Measurements from ENCODE around the gene ENOSF1.

The ENOSF1 gene

GRCh38 chr18:676069-676468 is 36.4 kb downstream of the ENOSF1 start:
- Histone ChIP-seq H3K36me3 (ENCODE audit: control insufficient read depth, insufficient read depth, low read length) (peaks cover 24% of the 10 kb centered on the region), H3K4me3 (ENCODE audit: insufficient read depth, low read depth, low read length, poor library complexity, severe bottlenecking) (no peak overlapping the region), H3K4me1 (ENCODE audit: control insufficient read depth, insufficient read depth, low read length, poor library complexity, severe bottlenecking) (no peaks in the 10 kb centered on the region), H3K9me3 (ENCODE audit: control insufficient read depth, low read length) (no peaks in the 10 kb centered on the region), H3K27ac (ENCODE audit: insufficient read depth, low read length, poor library complexity, severe bottlenecking) (no peak overlapping the region), H3K27me3 (replicated peaks; ENCODE audit: control insufficient read depth, insufficient read depth, low read length, poor library complexity, severe bottlenecking) (no peaks in the 10 kb centered on the region)
- DNase-seq = no peak

GRCh38 chr18:675307-675706 is 37.1 kb downstream of the ENOSF1 start:
- H3K27me3 ChIP-seq (replicated peaks; ENCODE audit: control insufficient read depth, insufficient read depth, low read length, poor library complexity, severe bottlenecking) = no peaks in the 10 kb centered on the region
- no peak overlapping the region for H3K27ac ChIP-seq (ENCODE audit: insufficient read depth, low read length, poor library complexity, severe bottlenecking)
- H3K36me3 ChIP-seq (ENCODE audit: control insufficient read depth, insufficient read depth, low read length) = peaks cover 30% of the 10 kb centered on the region
- no peak for DNase-seq
- H3K4me3 ChIP-seq (ENCODE audit: insufficient read depth, low read depth, low read length, poor library complexity, severe bottlenecking) = no peak overlapping the region
- no peaks in the 10 kb centered on the region for H3K4me1 ChIP-seq (ENCODE audit: control insufficient read depth, insufficient read depth, low read length, poor library complexity, severe bottlenecking)
- no peaks in the 10 kb centered on the region for H3K9me3 ChIP-seq (ENCODE audit: control insufficient read depth, low read length)

- Histone ChIP-seq H3K4me1 (ENCODE audit: control insufficient read depth, insufficient read depth, low read length, poor library complexity, severe bottlenecking) (no peaks in the 10 kb centered on the region), H3K27me3 (replicated peaks; ENCODE audit: control insufficient read depth, insufficient read depth, low read length, poor library complexity, severe bottlenecking) (no peaks in the 10 kb centered on the region), H3K9me3 (ENCODE audit: control insufficient read depth, low read length) (no peaks in the 10 kb centered on the region), H3K36me3 (ENCODE audit: control insufficient read depth, insufficient read depth, low read length) (peaks cover 23% of the 10 kb centered on the region), H3K27ac (ENCODE audit: insufficient read depth, low read length, poor library complexity, severe bottlenecking) (no peak overlapping the region), H3K4me3 (ENCODE audit: insufficient read depth, low read depth, low read length, poor library complexity, severe bottlenecking) (no peak overlapping the region)
- DNase-seq = no peak
These were observed 38.7 kb downstream of the ENOSF1 start for GRCh38 chr18:673769-674168.

DNA sequence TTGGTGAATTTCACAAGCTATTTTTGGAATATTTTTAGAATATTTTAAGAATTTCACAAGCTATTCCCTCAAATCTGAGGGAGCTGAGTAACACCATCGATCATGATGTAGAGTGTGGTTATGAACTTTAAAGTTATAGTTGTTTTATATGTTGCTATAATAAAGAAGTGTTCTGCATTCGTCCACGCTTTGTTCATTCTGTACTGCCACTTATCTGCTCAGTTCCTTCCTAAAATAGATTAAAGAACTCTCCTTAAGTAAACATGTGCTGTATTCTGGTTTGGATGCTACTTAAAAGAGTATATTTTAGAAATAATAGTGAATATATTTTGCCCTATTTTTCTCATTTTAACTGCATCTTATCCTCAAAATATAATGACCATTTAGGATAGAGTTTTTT is 39.1 kb downstream of the ENOSF1 start:
- H3K36me3 ChIP-seq (ENCODE audit: control insufficient read depth, insufficient read depth, low read length) = peaks cover 19% of the 10 kb centered on the region
- no peaks in the 10 kb centered on the region for H3K4me1 ChIP-seq (ENCODE audit: control insufficient read depth, insufficient read depth, low read length, poor library complexity, severe bottlenecking)
- H3K27me3 ChIP-seq (replicated peaks; ENCODE audit: control insufficient read depth, insufficient read depth, low read length, poor library complexity, severe bottlenecking) = no peaks in the 10 kb centered on the region
- H3K4me3 ChIP-seq (ENCODE audit: insufficient read depth, low read depth, low read length, poor library complexity, severe bottlenecking) = no peak overlapping the region
- no peak for DNase-seq
- H3K9me3 ChIP-seq (ENCODE audit: control insufficient read depth, low read length) = no peaks in the 10 kb centered on the region
- H3K27ac ChIP-seq (ENCODE audit: insufficient read depth, low read length, poor library complexity, severe bottlenecking) = no peak overlapping the region

- Histone ChIP-seq H3K36me3 (ENCODE audit: control insufficient read depth, insufficient read depth, low read length) (peaks cover 19% of the 10 kb centered on the region), H3K4me3 (ENCODE audit: insufficient read depth, low read depth, low read length, poor library complexity, severe bottlenecking) (no peak overlapping the region), H3K4me1 (ENCODE audit: control insufficient read depth, insufficient read depth, low read length, poor library complexity, severe bottlenecking) (no peaks in the 10 kb centered on the region), H3K9me3 (ENCODE audit: control insufficient read depth, low read length) (no peaks in the 10 kb centered on the region), H3K27me3 (replicated peaks; ENCODE audit: control insufficient read depth, insufficient read depth, low read length, poor library complexity, severe bottlenecking) (no peaks in the 10 kb centered on the region), H3K27ac (ENCODE audit: insufficient read depth, low read length, poor library complexity, severe bottlenecking) (no peak overlapping the region)
- DNase-seq = no peak
These were observed 41.0 kb downstream of the ENOSF1 start for GRCh38 chr18:671405-671804.

DNA sequence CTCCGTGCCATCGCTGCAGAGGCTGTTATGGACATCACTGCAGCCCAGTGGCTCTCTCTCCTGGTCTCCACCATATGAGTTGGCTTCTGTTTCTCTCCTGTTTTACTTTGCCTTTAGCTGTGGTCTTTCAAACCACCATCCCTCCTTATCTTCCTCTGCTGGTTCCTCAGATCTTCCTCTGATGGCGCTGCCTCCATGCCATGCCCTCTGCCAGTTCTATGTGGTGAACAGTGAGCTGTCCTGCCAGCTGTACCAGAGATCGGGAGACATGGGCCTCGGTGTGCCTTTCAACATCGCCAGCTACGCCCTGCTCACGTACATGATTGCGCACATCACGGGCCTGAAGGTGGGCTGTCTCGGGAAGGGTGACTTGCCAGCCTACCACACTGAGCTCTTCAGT is 41.9 kb downstream of the ENOSF1 start:
- H3K4me1 ChIP-seq (ENCODE audit: control insufficient read depth, insufficient read depth, low read length, poor library complexity, severe bottlenecking) = no peaks in the 10 kb centered on the region
- no peaks in the 10 kb centered on the region for H3K9me3 ChIP-seq (ENCODE audit: control insufficient read depth, low read length)
- H3K36me3 ChIP-seq (ENCODE audit: control insufficient read depth, insufficient read depth, low read length) = peaks cover 19% of the 10 kb centered on the region
- no peaks in the 10 kb centered on the region for H3K27me3 ChIP-seq (replicated peaks; ENCODE audit: control insufficient read depth, insufficient read depth, low read length, poor library complexity, severe bottlenecking)
- DNase-seq = no peak
- H3K4me3 ChIP-seq (ENCODE audit: insufficient read depth, low read depth, low read length, poor library complexity, severe bottlenecking) = no peak overlapping the region
- no peak overlapping the region for H3K27ac ChIP-seq (ENCODE audit: insufficient read depth, low read length, poor library complexity, severe bottlenecking)

DNA sequence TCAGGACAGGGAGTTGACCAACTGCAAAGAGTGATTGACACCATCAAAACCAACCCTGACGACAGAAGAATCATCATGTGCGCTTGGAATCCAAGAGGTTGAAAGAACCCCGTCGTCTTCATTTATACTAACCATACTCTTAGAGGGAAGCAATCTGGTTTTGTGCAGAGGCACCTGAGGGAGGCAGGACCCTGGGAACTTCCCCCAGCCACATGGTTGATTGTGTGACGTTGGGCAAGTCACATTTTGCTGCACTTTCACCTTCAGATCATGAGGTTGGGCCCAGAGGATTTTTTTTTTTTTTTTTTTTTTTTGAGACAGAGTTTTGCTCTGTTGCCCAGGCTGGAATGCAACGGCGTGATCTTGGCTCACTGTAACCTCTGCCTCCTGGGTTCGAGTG is 43.4 kb downstream of the ENOSF1 start:
- Histone ChIP-seq H3K27me3 (replicated peaks; ENCODE audit: control insufficient read depth, insufficient read depth, low read length, poor library complexity, severe bottlenecking) (no peaks in the 10 kb centered on the region), H3K4me3 (ENCODE audit: insufficient read depth, low read depth, low read length, poor library complexity, severe bottlenecking) (no peak overlapping the region), H3K36me3 (ENCODE audit: control insufficient read depth, insufficient read depth, low read length) (peaks cover 11% of the 10 kb centered on the region), H3K4me1 (ENCODE audit: control insufficient read depth, insufficient read depth, low read length, poor library complexity, severe bottlenecking) (no peaks in the 10 kb centered on the region), H3K9me3 (ENCODE audit: control insufficient read depth, low read length) (no peaks in the 10 kb centered on the region), H3K27ac (ENCODE audit: insufficient read depth, low read length, poor library complexity, severe bottlenecking) (no peak overlapping the region)
- no peak for DNase-seq

- DNase-seq = no peak
- Histone ChIP-seq H3K36me3 (ENCODE audit: control insufficient read depth, insufficient read depth, low read length) (peaks cover 11% of the 10 kb centered on the region), H3K27ac (ENCODE audit: insufficient read depth, low read length, poor library complexity, severe bottlenecking) (no peak overlapping the region)
These were observed 44.2 kb downstream of the ENOSF1 start for GRCh38 chr18:668260-668659.

GRCh38 chr18:666628-667027 is 45.8 kb downstream of the ENOSF1 start:
- Histone ChIP-seq H3K27me3 (replicated peaks; ENCODE audit: control insufficient read depth, insufficient read depth, low read length, poor library complexity, severe bottlenecking) (no peaks in the 10 kb centered on the region), H3K27ac (ENCODE audit: insufficient read depth, low read length, poor library complexity, severe bottlenecking) (no peak overlapping the region), H3K4me3 (ENCODE audit: insufficient read depth, low read depth, low read length, poor library complexity, severe bottlenecking) (no peak overlapping the region), H3K36me3 (ENCODE audit: control insufficient read depth, insufficient read depth, low read length) (peaks cover 8% of the 10 kb centered on the region), H3K9me3 (ENCODE audit: control insufficient read depth, low read length) (no peaks in the 10 kb centered on the region), H3K4me1 (ENCODE audit: control insufficient read depth, insufficient read depth, low read length, poor library complexity, severe bottlenecking) (no peaks in the 10 kb centered on the region)
- DNase-seq = no peak

More at GRCh38 chr18:668260-668659, 44.2 kb downstream of the ENOSF1 start:
- Histone ChIP-seq H3K4me3 (ENCODE audit: insufficient read depth, low read depth, low read length, poor library complexity, severe bottlenecking) (no peak overlapping the region), H3K4me1 (ENCODE audit: control insufficient read depth, insufficient read depth, low read length, poor library complexity, severe bottlenecking) (no peaks in the 10 kb centered on the region), H3K9me3 (ENCODE audit: control insufficient read depth, low read length) (no peaks in the 10 kb centered on the region), H3K27me3 (replicated peaks; ENCODE audit: control insufficient read depth, insufficient read depth, low read length, poor library complexity, severe bottlenecking) (no peaks in the 10 kb centered on the region)

GRCh38 chr18:666177-666576 is 46.3 kb downstream of the ENOSF1 start:
- no peaks in the 10 kb centered on the region for H3K4me1 ChIP-seq (ENCODE audit: control insufficient read depth, insufficient read depth, low read length, poor library complexity, severe bottlenecking)
- H3K27me3 ChIP-seq (replicated peaks; ENCODE audit: control insufficient read depth, insufficient read depth, low read length, poor library complexity, severe bottlenecking) = no peaks in the 10 kb centered on the region
- no peak overlapping the region for H3K4me3 ChIP-seq (ENCODE audit: insufficient read depth, low read depth, low read length, poor library complexity, severe bottlenecking)
- no peaks in the 10 kb centered on the region for H3K9me3 ChIP-seq (ENCODE audit: control insufficient read depth, low read length)
- DNase-seq = no peak
- H3K27ac ChIP-seq (ENCODE audit: insufficient read depth, low read length, poor library complexity, severe bottlenecking) = no peak overlapping the region
- peaks cover 8% of the 10 kb centered on the region for H3K36me3 ChIP-seq (ENCODE audit: control insufficient read depth, insufficient read depth, low read length)

GRCh38 chr18:662197-662596 is 50.2 kb downstream of the ENOSF1 start:
- H3K27me3 ChIP-seq (replicated peaks; ENCODE audit: control insufficient read depth, insufficient read depth, low read length, poor library complexity, severe bottlenecking) = no peaks in the 10 kb centered on the region
- no peak overlapping the region for H3K4me3 ChIP-seq (ENCODE audit: insufficient read depth, low read depth, low read length, poor library complexity, severe bottlenecking)
- H3K36me3 ChIP-seq (ENCODE audit: control insufficient read depth, insufficient read depth, low read length) = no peaks in the 10 kb centered on the region
- H3K4me1 ChIP-seq (ENCODE audit: control insufficient read depth, insufficient read depth, low read length, poor library complexity, severe bottlenecking) = peaks cover 7% of the 10 kb centered on the region
- DNase-seq = no peak
- H3K27ac ChIP-seq (ENCODE audit: insufficient read depth, low read length, poor library complexity, severe bottlenecking) = no peak overlapping the region
- H3K9me3 ChIP-seq (ENCODE audit: control insufficient read depth, low read length) = no peaks in the 10 kb centered on the region

Measured in effector memory CD4-positive, alpha-beta T cell (primary cell).